ENCODE results near the gene NKX2-1. TPM values are rescaled to one million over a fixed set of nuclear protein-coding genes. Genes with fewer than 3 reads are reported as not detected.

Gene NKX2-1
- total RNA-seq, 1 donor from 2014 or later: not detected

DNA sequence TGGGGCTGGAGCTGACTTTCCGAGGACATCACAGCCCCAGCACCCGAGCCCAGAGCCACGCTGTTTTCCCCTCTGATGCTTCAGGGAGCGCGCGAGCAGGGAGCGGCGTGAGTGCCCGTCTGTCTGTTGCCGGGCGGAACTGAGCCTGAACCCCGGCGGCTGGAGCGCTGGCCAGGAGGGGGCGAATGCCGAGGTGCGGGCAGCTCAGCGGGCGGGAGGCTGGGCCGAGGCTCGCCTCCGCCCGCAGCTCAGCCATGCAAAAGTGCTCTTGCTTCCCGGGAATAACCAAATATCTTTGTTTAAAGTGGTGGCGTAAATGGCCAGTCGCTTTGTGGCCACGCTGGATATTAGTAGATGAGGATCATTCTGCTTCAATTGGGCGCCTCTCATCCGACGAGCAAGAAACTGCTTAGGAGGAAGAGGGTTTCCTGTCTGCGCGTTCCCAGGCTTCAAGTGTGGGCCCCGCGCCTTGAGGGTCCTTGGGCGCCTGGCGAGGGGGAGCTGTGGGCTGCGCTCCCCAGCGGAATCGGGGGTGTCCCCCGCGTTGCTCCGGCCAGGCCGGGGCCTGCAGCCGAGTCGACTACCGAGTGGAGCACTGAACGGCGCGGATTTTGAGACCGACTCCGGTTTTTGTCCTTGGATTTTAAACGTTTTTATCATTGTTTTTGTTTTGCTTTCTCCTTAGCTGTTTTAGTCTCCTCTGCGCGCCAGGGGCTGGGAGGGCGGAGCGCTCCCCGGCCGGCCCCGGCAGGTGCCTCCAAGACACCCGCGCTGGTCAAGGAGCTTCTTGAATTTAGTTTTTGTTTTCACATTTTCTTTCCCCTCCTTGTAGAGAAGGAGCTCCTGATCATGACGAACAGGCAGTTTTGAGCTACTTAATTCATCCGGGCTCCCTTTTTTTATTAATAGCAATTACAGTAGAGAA, 831 bp upstream of the NKX2-1 start:
- DNase-seq (ENCODE audit: low spot score): no peak
- Mint-ChIP-seq H3K4me1 (ENCODE audit: low read depth) (peaks cover 14% of the 10 kb centered on the region), H3K36me3 (ENCODE audit: low read depth) (peaks cover 4% of the 10 kb centered on the region), H3K27me3 (ENCODE audit: low read depth) (peaks cover 65% of the 10 kb centered on the region), H3K9me3 (ENCODE audit: low read depth) (no peaks in the 10 kb centered on the region), H3K27ac (ENCODE audit: unreplicated experiment) (no peak overlapping the region), H3K4me3 (ENCODE audit: unreplicated experiment) (peak overlapping the region; percentile 35)
- TF ChIP-seq, protein P1, sequence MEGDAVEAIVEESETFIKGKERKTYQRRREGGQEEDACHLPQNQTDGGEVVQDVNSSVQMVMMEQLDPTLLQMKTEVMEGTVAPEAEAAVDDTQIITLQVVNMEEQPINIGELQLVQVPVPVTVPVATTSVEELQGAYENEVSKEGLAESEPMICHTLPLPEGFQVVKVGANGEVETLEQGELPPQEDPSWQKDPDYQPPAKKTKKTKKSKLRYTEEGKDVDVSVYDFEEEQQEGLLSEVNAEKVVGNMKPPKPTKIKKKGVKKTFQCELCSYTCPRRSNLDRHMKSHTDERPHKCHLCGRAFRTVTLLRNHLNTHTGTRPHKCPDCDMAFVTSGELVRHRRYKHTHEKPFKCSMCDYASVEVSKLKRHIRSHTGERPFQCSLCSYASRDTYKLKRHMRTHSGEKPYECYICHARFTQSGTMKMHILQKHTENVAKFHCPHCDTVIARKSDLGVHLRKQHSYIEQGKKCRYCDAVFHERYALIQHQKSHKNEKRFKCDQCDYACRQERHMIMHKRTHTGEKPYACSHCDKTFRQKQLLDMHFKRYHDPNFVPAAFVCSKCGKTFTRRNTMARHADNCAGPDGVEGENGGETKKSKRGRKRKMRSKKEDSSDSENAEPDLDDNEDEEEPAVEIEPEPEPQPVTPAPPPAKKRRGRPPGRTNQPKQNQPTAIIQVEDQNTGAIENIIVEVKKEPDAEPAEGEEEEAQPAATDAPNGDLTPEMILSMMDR (IDR thresholded peaks at IDR 0.05): peak; percentile 52

DNA sequence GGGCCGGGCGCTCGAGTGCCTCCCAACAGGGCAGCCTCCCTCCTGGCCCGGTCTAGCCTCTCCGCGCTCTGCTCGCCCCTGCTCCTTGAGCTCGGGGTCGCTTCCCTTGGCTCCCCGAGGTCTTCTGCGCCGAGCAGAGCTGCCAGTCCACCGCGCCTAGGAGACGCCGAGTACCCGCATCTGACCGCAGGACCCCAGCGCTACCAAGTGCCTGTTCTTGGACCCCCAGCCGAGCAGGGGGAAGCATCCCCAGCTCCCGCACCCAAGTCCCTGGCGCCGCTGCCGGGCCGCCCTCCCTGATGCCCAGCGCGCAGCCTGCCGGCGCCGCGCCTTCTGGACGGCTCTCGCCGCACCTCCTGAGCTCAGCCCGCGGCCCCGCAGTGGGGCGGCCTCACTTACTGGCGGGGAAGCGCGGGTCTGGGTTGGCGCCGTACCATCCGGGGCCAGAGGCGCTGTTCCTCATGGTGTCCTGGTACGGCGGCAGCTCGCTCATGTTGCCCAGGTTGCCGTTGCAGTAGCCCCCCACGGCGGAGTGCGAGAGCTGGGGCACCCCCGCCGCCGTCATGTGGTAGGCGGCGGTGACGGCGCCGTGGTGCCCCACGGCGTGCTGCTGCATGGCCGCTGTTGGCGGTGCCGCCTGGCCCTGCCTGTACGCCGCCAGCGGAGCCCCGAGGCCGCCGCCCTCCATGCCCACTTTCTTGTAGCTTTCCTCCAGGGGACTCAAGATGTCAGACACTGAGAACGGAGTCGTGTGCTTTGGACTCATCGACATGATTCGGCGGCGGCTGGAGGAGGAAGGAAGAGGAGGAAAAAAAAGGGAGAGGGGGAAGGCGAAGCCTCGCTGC, 1.2 kb downstream of the NKX2-1 start:
- Mint-ChIP-seq H3K36me3 (ENCODE audit: low read depth) (peaks cover 4% of the 10 kb centered on the region), H3K4me1 (ENCODE audit: low read depth) (peaks cover 14% of the 10 kb centered on the region), H3K9me3 (ENCODE audit: low read depth) (no peaks in the 10 kb centered on the region), H3K27ac (ENCODE audit: unreplicated experiment) (no peak overlapping the region), H3K27me3 (ENCODE audit: low read depth) (peaks cover 66% of the 10 kb centered on the region), H3K4me3 (ENCODE audit: unreplicated experiment) (peak overlapping the region; percentile 53)
- TF ChIP-seq, protein P1 (IDR thresholded peaks at IDR 0.05): no peak
- DNase-seq (ENCODE audit: low spot score): no peak

DNA sequence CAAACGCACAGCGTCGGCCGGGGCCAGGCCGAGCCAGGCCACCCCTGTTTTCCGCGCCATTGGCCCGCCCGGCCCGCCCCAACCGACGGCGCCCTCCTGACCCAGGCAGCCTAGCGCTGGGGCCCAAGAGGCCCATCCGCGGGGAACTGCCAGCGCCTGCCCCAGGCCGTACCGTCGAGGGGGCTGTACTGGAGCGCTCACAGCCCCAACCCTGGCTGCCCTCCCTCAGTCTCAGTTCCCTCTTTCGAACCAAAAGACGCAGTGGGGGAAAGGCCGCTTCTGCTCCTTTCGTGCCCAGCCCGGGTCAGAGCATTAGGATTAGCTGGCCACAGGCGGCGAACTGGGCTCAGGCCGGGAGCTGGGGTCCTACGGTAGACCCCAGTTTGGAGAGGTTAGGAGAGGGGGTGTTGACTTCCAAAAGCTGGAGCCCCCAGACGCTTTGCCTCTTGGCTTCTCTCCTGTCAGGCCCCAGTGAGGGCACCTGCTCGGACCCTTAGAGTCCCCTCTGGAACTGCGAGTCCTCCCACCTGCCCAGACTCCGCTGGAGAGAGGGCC, 1.9 kb downstream of the NKX2-1 start:
- Mint-ChIP-seq H3K4me3 (ENCODE audit: unreplicated experiment) (no peak overlapping the region), H3K9me3 (ENCODE audit: low read depth) (no peaks in the 10 kb centered on the region), H3K4me1 (ENCODE audit: low read depth) (peaks cover 14% of the 10 kb centered on the region), H3K27ac (ENCODE audit: unreplicated experiment) (no peak overlapping the region), H3K27me3 (ENCODE audit: low read depth) (peaks cover 65% of the 10 kb centered on the region), H3K36me3 (ENCODE audit: low read depth) (peaks cover 4% of the 10 kb centered on the region)
- no peak for DNase-seq (ENCODE audit: low spot score)
- TF ChIP-seq, protein P1 (IDR thresholded peaks at IDR 0.05): no peak

DNA sequence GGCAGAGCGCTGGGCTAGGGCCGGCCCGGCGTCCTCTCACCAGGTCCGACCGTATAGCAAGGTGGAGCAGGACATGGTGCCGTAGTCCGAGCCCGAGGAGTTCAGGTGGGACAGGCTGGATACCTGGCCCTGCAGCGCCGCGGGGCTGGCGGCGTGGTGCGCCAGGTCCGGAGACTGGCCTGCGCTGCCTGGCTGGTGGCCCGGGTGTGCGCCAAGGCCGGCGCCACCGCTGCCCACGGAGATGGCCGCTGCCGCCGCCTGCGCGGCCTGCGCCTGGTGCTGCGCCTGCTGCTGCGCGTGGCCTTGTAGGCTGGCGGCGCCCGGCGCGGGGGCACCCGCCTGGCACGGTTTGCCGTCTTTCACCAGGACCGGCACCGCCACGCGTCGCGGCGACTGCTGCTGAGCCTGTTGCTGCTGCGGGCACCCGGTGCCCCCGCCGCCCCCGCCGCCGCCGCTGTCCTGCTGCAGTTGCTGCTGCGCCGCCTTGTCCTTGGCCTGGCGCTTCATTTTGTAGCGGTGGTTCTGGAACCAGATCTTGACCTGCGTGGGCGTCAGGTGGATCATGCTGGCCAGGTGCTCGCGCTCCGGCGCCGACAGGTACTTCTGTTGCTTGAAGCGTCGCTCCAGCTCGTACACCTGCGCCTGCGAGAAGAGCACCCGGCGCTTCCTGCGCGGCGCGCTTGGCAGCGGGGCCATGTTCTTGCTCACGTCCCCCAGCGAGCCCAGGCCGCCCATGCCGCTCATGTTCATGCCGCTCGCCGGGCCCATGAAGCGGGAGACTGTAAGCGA, 2.6 kb downstream of the NKX2-1 start:
- Mint-ChIP-seq H3K27me3 (ENCODE audit: low read depth) (peaks cover 66% of the 10 kb centered on the region), H3K9me3 (ENCODE audit: low read depth) (no peaks in the 10 kb centered on the region), H3K36me3 (ENCODE audit: low read depth) (peaks cover 2% of the 10 kb centered on the region), H3K27ac (ENCODE audit: unreplicated experiment) (no peak overlapping the region), H3K4me1 (ENCODE audit: low read depth) (peaks cover 14% of the 10 kb centered on the region), H3K4me3 (ENCODE audit: unreplicated experiment) (no peak overlapping the region)
- no peak for DNase-seq (ENCODE audit: low spot score)
- TF ChIP-seq, protein P1 (IDR thresholded peaks at IDR 0.05): no peak
